GM18909 (cell line): Measurements from ENCODE around the gene HOXA13.

Experiments
- ATAC-seq: cut with Tn5 transposase; IDR thresholded peaks from one replicate; pipeline ENCODE4 v1.9.1; 2021; ENCODE audit warnings: mild to moderate bottlenecking; ENCODE audit not compliant: unreplicated experiment, poor library complexity

Gene HOXA13

DNA sequence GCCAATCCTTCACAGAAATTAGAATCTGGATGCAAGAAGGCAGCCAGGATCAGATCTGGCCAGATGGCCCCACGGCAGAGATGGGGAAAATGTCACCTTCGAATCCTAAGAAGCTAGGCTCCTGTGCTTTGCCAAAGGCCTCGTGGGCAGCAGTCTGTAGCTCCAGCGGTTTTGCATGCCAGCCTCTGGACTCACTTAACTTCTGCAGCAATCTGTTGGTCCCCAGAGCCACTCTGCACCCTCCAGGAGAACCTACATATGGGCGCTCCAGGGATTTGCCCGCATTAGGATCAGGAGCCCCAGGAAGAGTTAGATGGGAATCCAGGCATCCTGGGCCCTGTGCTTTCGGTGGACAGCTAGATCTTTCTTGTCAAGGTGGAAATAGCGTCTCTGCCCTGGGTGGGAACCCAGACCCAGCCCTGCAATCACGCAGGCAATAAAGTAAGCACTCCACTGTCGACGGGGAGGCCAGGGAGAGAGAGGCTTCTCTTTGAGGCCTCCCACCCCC, 10.1 kb upstream of the HOXA13 start:
- ATAC-seq, result no peak

DNA sequence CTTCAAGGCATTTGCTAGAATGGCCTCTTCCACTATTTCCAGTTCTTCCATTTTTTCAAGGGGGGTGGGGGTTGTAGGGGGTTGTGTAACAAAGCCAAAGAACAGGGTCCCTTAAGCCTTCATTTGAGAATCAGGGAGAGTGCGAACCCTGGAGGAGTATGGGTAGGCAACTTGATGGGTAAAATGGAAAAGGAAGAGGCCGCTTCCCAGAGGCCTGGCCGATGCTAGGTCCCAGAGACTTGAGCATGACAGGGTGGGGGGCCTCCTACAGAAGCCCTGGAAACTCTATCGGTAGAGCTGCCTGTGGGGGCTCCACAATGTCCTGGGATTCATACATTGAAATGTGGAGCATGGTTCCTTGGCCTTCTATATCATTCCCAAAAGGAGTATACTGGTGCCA, 9.1 kb upstream of the HOXA13 start:
- ATAC-seq, result no peak

DNA sequence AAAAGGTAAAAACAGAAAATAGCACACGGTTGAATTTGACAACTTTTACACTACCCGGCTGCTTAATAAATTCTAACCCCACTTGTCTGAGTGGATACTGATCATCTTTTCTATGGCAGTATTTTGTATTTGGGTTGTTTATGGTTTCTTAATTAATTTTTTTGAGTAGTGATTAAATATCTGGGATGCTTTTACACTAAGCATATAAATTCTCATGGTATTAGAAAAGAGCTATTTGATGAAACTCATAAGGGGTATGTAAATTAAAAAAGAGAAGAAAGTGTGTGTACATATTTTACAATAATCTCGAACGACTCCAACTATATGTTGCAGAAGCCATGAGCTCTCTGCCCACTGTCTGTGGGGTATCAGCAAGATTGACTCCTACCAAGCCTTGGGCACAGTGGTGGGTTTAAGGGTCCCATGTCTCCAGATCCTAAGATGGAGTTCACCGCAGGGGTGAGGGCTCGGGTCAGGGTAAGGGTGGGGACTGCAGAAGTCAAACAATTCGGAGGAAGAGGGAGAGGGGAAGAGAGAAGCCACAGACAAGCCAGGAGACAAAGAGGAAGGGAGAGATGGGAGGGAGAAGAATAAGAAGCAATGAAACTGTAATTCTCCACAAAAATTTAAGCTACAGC, 7.6 kb upstream of the HOXA13 start:
- ATAC-seq, result no peak

DNA sequence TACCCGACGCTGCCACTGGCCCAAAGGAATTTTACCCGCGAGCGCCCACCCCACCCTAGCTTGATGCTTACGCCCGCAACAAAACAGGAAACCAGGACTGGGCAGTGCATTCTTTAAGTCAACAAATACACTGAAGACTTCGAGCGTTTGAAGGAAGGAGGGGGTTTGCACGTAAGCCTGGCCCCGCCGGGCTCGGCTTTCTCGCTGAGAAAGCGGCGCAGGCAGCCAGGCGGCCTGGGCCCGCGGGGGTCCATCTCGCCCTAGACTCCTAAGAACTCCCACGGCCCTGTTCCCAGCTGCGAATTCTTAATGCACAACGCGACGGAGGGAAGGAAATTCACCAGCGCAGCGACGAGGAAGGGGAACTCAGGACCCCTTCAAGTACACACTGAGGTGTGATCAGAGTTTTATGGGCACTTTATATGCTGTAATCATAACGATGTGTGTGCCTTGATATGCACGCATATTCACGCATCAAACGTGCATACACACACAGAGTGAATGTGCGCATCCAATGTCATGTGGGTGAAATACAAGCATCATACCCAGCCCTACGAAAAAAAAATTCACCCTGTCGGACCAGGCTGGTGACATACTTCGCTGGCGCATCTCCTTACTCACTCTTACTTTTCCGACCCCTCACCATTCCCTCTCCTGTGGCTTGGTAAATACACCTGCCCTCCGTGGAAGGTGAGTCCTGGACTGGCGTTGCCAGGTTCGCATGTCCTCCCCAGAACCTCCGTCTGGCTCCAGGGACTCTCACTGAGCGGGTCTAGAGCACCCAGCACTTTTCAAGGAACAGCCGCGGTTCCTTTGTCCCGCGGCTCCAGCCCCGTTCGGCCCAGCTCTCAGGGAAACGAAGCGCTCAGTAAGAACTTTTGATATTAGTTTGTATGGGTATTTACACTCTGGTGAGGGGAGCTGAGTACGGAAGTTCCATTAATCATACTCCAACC, 5.7 kb upstream of the HOXA13 start:
- no peak for ATAC-seq

DNA sequence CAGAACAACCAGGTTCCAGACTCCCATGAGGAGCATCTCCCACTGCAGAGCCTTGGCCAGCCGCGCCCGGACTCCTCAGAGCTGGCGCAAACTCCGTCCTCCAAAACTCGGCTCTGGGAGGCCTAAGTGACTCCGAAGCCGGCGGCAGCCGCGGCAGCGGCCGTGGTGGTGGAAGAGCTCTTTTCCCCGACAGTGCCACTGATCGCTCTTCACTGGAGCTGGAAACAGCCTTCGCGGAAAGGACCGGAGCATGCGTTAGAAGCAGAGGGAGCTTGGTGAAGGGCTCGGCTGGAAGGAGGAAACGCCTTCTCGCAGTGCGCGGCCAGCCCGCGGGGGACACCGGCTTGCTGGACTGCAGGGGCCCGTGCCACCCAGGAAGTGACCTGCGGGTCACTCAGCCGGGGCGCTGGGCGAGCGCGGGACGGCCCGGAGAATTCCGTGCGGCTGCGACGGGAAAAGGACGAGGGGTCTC, 5.0 kb upstream of the HOXA13 start:
- ATAC-seq, result no peak

DNA sequence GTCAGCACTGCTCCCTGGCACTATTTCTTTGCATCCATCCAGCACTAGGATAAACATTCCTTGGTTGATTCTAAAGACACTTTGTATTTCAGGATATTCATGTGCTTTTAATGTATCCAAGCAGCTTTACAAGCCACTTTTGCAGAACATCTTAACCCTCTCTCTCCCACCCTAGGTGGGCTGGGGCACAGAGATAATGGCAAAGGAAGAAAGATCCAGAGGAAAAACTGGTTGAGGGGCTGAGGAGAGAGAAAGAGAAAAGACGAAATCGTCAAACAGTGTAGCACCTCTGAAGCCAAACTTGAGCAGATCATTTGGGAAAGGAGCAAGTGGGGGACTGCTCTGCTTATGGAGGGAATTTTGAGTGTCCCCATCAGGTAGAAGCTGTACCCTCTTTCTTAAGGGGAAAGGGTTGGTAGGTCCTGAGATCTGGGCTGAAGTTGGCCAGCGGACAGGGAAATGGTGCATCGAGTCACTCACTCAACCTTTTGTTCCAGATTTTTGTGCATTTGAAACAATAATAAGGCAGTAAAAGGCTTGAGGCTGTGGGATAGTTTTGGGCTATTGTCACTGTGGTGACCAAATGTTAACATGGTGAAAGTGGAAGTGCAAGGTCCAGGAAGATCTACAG, 4.2 kb upstream of the HOXA13 start:
- ATAC-seq, result no peak

DNA sequence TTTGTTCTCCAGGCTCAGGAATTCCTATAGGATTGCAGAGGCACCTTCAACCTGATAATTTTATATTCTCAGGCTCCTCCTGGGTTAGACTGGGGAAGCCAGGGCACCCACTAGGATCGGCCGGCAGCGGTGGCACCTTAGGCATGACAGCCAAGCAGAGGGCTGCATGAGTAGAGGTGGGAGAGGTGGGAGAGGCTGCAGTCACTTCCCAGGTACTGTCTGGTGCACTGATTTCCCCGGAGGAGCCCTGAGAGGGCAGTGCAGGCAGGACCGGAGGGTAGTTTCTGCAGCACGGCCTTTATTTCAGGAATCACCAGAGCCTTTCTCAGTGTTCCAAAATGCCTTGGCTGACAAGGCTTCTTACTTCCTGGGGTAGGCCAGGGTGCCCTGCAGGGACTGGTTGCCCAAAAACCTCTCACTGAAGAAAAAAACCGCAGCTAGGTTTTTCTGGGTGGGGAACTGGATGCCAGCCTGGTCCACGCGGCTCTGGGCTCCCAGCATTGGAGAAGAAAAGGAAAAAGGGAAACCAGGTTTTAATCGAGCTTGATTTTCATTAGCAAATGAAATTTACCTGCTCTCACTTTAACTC, 3.6 kb upstream of the HOXA13 start:
- no peak for ATAC-seq

DNA sequence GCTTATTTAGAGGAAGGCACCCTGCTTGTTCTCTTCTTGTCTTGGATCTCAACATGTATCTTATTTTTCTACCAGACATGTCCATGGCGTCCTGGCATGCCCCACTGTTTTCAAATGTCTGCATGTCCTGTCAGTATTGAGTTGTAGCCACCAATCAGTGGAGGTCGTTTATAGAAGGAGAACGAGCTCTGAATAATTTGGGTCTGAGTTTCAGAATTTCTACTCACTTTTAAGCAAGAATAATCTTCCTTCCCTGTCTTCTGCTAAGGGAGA, 2.9 kb upstream of the HOXA13 start:
- ATAC-seq, result no peak

- no peak for ATAC-seq
These were observed 2.3 kb upstream of the HOXA13 start for GRCh38 chr7:27202018-27202861.

- ATAC-seq, result no peak
These were observed 1.7 kb upstream of the HOXA13 start for GRCh38 chr7:27201580-27202017.

GRCh38 chr7:27200761-27201579, 1.1 kb upstream of the HOXA13 start:
- no peak for ATAC-seq

DNA sequence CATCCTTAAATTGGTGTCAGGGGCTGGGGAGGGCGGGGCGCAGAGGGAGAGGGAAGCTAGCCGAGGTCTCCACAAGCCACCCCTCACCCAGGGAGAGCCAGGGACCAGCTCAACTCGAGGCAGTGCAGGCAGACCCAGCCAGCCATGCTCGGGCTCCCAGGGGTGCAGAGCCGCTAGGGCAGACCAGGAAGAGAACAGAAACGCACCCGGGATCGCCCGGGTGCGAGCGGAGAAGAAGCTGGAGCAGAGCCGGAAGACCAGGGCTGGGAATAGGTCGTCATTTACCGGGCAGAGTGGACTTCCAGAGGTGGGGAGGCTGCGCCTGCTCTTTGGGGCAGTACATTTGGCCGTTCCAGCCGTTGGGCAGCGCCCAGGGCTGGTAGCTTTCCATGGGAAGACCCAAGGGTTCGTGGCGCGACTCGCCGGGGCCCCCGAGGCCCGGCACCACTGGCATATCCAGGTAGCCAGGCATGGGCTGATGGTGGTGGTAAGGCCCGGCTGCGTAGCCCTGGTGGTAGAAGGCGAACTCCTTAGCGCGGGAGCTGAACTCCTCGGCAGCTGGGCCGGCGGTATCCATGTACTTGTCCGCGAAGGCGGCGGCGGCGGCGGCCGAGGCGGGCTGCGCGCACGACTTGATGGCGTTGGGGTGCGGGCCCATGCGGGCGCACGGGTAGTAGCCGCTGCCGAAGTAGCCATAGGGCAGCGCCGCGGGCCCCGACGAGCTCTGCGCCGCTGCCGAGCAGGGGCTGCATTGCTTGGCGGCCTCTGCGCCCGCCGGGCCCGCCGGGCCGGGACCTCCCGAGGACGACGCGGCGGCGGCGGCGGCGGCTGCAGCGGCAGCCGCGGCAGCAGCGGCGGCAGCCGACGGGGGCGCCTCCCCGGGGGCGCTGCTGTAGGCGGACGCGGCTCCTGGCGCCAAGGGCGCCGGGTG, 755 bp downstream of the HOXA13 start:
- no peak for ATAC-seq

- no peak for ATAC-seq
These were observed 1.6 kb downstream of the HOXA13 start for GRCh38 chr7:27198138-27198841.

- ATAC-seq, result no peak
These were observed 2.5 kb downstream of the HOXA13 start for GRCh38 chr7:27197137-27198042.

- ATAC-seq, result no peak
These were observed 3.6 kb downstream of the HOXA13 start for GRCh38 chr7:27196287-27196767.

- no peak for ATAC-seq
These were observed 5.1 kb downstream of the HOXA13 start for GRCh38 chr7:27194686-27195379.
